ENCODE data around the gene AMN. TPM values are rescaled to one million over a fixed set of nuclear protein-coding genes. Genes with fewer than 3 reads are reported as not detected.
A peak's percentile ranks its signal among the peaks of the same experiment; 100 is the strongest.

AMN gene
- total RNA-seq, 3 donors from 2014 or later: 0.16 to 0.88 (median 0.66) TPM

- Histone ChIP-seq H3K9me3 (no peaks in the 10 kb centered on the region), H3K4me1 (no peaks in the 10 kb centered on the region), H3K4me3 (no peak overlapping the region), H3K36me3 (no peaks in the 10 kb centered on the region), H3K27ac (no peak overlapping the region), H3K27me3 (no peaks in the 10 kb centered on the region)
- intact Hi-C loops (cut with DNase I; ENCODE audit: low total_unique reads): no loop called here
- no peak for TF ChIP-seq POLR2AphosphoS5 (IDR thresholded peaks at IDR 0.05)
- TF ChIP-seq CTCF (IDR thresholded peaks at IDR 0.05): no peak
- no peak for TF ChIP-seq POLR2A (IDR thresholded peaks at IDR 0.05)
- no peak for DNase-seq (ENCODE audit: low spot score in 2 of 2)
These were observed 15.7 kb downstream of the AMN start for GRCh38 chr14:102938191-102938590.

GRCh38 chr14:102939329-102939728 is 16.9 kb downstream of the AMN start:
- Histone ChIP-seq H3K4me1 (no peaks in the 10 kb centered on the region), H3K27ac (no peak overlapping the region), H3K9me3 (no peaks in the 10 kb centered on the region), H3K27me3 (no peaks in the 10 kb centered on the region), H3K36me3 (peaks cover 10% of the 10 kb centered on the region), H3K4me3 (no peak overlapping the region)
- TF ChIP-seq POLR2AphosphoS5 (IDR thresholded peaks at IDR 0.05) (no peak), POLR2A (IDR thresholded peaks at IDR 0.05) (no peak), CTCF (IDR thresholded peaks at IDR 0.05) (no peak)
- DNase-seq (ENCODE audit: low spot score in 2 of 2): no peak
- intact Hi-C loops (cut with DNase I; ENCODE audit: low total_unique reads): no loop called here

GRCh38 chr14:102939820-102940561 is 17.5 kb downstream of the AMN start:
- intact Hi-C loops (cut with DNase I; ENCODE audit: low total_unique reads): no loop called here
- no peaks in the 10 kb centered on the region for H3K4me1 ChIP-seq
- H3K9me3 ChIP-seq: no peaks in the 10 kb centered on the region
- peak in 1 of 2 donors; percentile 67 for DNase-seq (ENCODE audit: low spot score in 2 of 2)
- no peak overlapping the region for H3K4me3 ChIP-seq
- TF ChIP-seq POLR2A (IDR thresholded peaks at IDR 0.05): no peak
- TF ChIP-seq POLR2AphosphoS5 (IDR thresholded peaks at IDR 0.05): peak in 1 of 3 donors; percentile 11
- TF ChIP-seq CTCF (IDR thresholded peaks at IDR 0.05): no peak
- H3K36me3 ChIP-seq: peaks cover 14% of the 10 kb centered on the region
- no peaks in the 10 kb centered on the region for H3K27me3 ChIP-seq
- H3K27ac ChIP-seq: no peak overlapping the region

- peaks cover 14% of the 10 kb centered on the region for H3K36me3 ChIP-seq
- no peaks in the 10 kb centered on the region for H3K4me1 ChIP-seq
- H3K9me3 ChIP-seq: no peaks in the 10 kb centered on the region
- H3K4me3 ChIP-seq: no peak overlapping the region
- TF ChIP-seq POLR2A (IDR thresholded peaks at IDR 0.05): no peak
- no peak for TF ChIP-seq POLR2AphosphoS5 (IDR thresholded peaks at IDR 0.05)
- no peak for TF ChIP-seq CTCF (IDR thresholded peaks at IDR 0.05)
- no peaks in the 10 kb centered on the region for H3K27me3 ChIP-seq
- intact Hi-C loops (cut with DNase I; ENCODE audit: low total_unique reads): no loop called here
- no peak overlapping the region for H3K27ac ChIP-seq
- no peak for DNase-seq (ENCODE audit: low spot score in 2 of 2)
These were observed 18.4 kb downstream of the AMN start for GRCh38 chr14:102940729-102941362.

GRCh38 chr14:102941419-102942011 is 19.1 kb downstream of the AMN start:
- Histone ChIP-seq H3K27me3 (no peaks in the 10 kb centered on the region), H3K4me1 (no peaks in the 10 kb centered on the region), H3K27ac (no peak overlapping the region), H3K36me3 (peaks cover 14% of the 10 kb centered on the region), H3K4me3 (no peak overlapping the region), H3K9me3 (no peaks in the 10 kb centered on the region)
- DNase-seq (ENCODE audit: low spot score in 2 of 2): no peak
- intact Hi-C loops (cut with DNase I; ENCODE audit: low total_unique reads): no loop called here
- no peak for TF ChIP-seq CTCF (IDR thresholded peaks at IDR 0.05)

Data from breast epithelium (tissue), 4 donors.